Cerebellar nuclear complex (tissue), 1 donor: ENCODE measurements around the gene THBD.
A peak's percentile ranks its signal among the peaks of the same experiment; 100 is the strongest.

Source experiments
- DNase-seq, 2 experiments: peaks; one replicate each; lab custom pipeline; 2025; lab: John Stamatoyannopoulos, UW

Gene THBD

DNA sequence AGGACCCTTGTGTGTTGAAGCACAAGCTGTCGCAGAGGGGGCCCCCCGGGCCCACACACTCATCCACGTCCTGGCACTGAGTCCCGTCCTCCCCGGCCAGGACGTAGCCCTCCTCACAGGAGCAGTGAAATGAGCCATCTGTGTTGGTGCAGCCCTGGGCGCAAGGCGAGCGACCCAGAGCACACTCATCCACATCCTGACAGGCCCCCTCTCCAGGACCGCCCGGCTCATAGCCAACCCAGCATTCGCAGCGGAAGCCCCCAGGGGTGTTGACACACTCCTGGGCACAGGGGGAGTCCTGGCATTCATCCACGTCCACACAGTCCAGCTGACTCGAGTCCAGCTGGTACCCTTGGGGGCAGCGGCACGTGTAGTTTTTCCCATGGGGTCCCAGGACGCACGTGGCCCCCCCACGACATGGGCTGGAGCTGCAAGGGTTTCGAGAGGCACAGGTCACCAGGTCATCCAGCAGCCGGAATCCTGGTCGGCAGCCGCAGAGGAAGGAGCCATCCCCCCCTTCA lies 35.4 kb upstream of the THBD start:
- DNase-seq, result no peak

DNA sequence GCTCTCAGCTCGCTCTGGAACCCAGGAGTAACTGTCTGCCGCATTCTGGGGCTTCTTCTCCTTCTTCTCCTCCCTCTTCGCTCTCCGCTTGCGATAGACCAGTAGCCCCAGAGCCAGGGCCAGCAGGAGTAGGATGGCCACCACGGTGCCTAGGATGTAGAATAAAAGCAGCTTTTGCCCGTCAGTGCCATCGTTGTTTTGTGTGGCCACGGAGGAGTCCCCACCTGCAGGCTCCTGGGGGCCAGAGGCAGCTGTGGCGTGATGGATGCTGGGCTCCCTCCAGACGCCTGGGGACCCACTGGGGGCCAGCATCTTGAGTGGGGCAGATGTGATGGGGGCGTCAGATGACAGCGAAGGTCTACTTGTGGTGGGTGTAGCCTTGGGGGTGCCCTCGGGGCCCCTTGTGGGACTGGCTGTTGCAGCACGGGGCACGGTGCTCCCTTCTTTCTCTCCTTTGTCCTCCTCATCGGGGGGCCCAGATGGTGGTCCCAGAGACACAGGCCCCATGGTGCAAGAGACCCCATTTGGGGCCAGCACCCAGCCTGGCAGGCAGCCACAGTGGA lies 34.9 kb upstream of the THBD start:
- DNase-seq, result no peak

DNA sequence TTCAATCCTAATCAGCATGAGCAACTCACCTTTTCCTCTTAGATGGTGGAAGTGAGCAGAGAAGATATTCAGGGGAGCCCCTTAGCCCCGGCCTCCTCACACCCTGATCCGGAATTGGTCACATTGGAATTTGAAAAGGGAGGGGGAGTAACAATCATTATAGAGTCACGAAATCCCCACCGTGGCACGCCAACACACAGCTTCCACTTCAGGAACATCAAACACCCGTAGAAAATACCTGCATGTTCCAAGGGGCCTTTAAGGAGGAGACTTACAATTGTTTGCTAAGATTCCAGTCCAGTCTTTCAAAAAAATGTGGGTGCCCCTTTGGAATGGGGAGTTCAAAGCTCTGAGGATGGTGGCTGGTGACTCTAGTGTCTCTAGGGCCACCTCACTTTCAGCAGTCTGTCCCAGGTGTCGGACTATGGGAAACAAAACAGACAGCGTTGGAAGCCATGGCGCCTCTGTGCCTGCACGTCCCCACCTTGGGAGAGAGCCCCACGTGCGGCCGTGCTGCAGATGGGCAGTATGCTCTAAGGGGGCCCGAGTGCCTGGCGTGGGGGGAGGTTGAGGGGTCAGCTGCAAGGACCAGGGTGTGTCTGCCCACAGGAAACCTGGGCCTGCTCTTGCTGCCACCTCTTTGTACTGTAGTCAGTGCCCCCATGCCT lies 34.2 kb upstream of the THBD start:
- DNase-seq, result no peak

DNA sequence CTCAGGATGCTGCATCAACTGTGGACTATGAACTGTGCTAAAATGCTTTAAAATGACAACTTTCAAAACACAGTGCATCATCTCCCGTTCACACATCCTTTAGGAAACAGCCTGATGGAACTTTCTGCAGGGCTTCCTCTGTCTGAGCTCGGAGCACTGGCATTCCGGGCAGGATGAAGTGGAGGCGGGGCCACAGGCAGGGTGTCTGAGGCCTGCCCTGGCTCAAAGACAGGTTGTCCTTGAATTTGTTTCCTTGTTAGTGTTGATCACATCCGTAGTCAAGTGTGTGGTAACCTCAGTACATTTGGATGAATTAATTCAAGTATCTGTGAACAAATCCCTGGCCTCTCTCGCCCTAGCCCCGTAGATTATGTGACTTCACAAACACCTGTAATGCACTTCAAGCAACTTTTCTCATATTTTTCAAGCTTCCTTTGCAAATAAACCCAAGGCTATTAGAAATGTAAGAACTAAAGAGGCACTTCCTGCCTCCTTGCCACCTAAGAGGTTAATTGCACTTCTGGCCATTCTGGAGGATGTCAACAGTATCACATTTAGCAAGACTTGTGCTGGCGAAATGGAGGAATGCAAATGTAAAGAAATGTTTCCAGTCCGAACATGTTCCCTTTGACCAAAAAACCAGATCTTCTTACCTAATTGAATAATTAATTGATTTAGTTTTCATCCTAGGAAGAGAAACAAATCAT lies 33.5 kb upstream of the THBD start:
- no peak for DNase-seq

DNA sequence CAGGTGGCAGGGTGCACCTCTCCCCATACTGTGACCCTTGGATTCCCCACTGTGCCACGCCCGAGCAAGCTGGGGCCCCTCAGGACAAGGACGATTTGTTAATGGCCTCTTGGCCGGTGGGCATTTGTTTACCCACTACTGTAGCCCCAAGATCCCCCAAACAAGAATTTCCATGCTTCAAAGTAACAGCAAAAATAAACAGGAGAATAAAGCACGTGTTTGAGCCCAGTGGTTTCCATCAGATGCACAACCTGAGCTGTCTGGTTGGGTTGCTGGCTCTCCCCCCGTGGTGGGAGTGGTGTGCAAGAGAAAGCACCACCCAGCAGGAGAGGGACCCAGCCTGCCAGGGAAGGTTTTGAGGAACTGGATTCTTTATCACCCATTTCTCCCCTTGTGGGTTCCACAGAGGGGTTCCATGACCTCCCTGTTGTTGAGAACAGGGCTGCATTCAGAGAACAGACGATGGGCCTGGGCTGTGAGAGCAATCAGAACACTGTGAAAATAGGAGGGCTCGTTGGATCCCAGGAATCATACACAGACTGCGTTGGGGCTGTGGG lies 31.9 kb upstream of the THBD start:
- no peak for DNase-seq

DNA sequence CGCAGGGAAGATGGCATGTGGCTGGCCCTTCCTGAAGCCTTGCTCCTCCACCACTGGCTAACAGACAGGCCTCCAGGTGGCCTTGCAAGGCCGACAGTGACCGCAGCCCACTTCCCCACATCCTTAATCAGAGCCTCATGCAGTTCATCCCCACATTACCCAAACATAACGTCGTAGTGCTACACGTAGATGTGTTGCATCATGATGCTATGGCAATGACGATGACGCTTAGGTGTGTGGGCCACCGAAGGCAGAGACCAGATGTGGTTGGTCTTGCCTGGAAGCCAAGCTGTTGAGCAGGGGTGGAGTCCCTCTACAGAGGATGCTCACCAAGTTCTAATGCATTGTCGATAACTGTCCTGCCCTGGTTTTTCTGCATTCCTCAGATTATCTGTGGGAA lies 31.0 kb upstream of the THBD start:
- DNase-seq, result no peak

DNA sequence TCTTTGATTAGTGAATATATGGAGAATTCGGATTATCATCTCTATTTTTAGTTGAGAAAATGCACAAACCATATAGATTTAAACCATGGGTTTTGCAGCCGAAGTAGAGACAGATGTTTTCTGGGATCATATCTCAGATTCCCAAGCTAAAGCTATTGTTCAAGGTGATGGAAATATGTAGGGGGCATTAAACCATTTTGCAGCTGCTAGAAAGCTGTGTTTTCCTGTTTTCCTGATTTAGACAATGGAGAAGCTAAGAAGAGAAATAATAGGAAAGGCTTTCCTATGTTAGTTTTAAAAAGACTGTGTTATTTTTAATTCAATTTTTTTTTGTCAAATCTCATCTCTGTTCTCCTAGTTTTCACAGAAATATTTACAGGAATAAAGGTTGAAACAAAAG lies 30.5 kb upstream of the THBD start:
- no peak for DNase-seq

DNA sequence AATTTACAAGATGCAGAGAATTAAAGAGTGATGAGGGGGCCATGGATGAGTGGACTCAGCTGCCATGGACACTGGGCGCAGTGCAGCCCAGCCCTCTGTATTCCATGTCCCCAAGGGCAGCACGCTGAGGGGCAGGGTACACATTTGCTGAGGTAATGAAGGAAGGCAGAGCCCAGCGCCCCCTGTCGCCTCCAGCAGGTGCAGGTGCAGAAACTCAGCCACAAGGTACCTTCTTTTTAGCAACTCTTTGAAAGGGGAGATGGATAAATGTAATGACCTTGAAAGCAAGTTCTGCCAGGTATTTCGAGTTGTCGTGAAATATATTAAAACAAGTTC lies 29.5 kb upstream of the THBD start:
- DNase-seq, result no peak

DNA sequence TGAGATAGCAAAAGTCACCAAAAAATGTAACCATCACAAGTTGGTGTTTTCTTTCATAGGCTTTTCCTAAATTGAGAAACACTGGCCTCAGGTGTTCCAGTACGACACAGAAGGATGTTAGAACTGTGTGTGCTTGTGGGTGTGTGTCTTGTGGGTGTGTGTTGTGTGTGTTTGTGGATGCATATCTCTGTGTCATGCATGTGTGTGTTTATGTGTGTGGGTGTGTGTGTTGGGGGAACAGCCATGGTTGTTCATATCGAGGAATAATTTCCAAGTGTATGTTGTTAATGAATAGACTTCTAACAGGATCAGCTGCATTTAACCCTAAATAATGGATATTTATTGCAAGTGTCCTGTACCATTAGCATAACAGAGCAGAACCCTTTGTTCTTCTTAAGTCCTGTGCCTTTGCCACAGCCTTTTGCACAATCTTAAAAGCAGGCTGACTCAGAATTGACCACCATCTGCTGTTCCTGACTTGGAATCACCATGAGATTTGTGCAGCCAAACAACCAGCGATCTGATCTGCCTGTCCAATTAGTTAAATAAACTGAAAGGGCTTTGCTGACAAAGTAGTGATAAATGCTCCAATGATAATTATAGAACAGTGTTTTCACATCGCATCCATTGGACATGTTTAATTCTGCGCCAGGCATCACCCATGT lies 29.0 kb upstream of the THBD start:
- peak in 1 of 2 experiments; percentile 24 for DNase-seq

DNA sequence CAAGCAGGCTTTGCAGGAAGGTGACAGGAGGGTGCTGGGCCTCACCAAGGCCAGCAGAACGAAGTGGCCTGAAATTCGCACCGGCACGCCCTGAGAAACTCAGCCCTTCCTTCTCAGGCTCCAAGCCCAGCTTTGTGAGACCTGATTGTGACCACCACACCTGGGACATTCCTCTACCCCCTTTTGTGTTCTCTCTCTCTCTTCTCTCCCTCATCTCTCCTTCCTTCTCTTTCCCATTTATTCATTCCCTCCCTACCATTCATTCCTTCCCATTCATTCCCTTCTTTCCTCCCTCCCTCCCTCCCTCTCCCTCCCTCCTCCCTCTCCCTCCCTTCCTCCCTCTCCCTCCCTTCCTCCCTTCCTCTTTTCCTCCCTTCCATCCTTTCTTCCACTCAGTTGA lies 27.8 kb upstream of the THBD start:
- DNase-seq, result no peak

DNA sequence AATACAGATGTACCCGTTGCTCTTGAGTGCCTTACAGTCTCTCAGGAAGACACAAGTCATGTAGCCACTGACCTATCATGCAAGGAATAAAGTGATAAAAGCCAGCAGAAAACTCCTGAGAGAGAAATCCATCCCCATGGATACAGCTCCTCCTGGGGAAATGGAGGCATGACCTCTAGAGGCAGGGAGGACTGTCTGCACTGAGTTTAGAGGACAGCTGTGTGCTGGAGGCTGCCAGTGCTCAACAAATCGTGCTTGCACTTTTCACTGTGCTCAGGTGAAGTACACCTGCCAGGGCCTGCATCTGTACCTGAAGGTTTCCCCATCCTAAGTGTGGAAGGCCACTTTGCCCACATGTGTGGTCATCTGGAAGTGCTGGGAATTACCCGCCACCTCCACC lies 24.6 kb upstream of the THBD start:
- no peak for DNase-seq

DNA sequence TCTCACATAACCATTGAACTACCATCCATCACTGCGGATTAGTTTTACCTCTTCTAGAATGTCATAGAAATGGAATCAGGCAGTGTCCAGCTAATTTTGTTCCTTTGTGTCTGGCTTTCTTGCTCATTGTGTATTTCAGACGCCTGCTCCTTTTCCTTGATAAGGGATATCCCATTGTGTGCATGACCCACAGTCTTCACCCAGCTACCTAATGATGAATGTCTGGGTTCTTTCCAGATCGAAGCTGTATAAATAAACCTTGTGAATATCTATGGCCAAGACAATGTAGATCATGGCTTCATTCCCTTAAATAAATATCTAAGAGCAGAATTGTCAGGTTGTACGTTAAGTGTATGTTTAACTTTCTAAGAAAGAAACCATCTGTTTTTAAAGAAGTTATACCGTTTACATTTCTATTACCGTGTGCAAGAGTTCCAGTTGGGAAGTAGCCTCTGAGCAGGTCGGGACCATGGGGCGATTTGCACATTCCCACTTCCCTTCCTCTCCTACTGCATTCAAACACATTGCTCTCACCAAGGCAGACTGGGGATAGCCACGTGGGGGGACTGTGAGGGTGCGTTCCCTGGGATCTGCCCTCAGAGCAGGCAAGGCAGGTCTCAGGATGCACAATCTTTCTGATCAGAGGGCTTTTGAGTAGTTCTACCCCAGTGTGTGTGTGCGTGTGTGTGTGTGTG lies 23.6 kb upstream of the THBD start:
- DNase-seq, result no peak

DNA sequence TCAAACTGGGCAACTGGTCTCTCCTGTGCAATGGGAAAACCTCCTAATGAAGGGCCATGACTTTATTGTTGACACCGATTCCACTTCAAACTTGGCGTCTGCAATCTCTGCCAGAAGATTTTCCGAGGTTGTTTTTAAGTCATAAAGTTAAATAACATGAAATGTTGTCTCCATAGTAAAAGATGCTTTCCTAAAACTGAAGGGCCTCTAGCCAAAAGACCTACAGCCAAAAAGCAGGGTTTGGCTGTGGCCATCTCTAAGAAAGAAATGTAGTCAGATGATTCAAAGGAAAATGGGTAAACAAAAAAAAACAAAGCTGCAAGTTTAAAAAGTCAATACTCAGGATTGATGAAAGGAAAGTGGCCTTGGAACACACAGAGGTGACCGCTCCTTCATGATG lies 22.5 kb upstream of the THBD start:
- DNase-seq, result no peak

DNA sequence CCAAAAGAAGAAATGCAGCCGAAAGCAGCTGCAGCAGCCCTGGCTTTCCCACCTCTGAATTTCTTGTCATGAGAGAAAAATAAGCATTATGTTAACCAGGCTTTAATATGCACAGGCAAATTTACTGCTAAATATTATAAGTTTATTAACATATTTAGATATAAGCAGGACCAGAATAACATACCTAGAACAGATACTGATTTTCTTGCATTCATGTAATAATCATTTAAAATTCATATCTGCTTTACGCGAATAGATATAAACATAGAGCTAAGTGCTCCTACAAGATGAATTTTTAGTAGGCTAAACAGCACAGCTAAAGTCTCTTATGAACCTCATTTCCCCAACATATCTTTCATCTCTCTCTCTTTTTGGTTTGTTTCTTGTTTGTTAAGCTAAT lies 21.9 kb upstream of the THBD start:
- DNase-seq, result no peak

DNA sequence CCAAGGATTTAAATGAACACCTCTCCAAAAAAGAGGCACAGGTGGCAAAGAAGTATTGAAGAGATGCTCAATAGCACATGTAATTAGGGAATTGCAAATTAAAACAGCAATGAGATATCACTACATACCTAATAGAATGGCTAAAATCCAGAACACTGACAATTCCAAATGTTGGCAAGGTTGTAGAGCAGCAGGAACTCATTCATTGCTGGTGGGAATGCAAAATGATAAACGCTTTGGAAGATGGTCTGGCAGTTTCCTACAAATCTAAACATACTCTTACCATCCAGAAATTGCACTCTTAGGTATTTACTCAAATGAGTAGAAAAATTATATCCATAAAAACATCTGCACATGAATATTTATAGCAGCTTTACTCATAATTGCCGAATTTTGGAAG lies 19.6 kb upstream of the THBD start:
- DNase-seq, result no peak

DNA sequence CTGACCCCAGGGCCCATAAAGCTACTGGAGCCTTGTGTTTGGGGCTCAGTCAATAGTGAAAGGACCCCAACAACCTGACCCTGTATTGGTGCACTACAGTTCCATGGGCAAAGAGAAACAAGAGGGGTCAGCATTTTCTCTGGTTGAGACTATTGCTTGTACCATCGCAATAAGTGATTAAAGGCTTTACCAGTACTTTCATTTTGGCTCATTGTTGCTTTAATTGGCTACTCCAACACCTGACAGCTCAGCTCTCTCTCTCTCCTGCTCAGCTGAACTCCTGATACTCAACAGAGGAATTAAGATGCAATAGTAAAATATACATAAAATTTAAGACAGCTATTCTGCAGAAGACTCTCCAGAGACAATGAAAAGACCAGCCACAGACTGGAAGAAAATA lies 18.8 kb upstream of the THBD start:
- no peak for DNase-seq

DNA sequence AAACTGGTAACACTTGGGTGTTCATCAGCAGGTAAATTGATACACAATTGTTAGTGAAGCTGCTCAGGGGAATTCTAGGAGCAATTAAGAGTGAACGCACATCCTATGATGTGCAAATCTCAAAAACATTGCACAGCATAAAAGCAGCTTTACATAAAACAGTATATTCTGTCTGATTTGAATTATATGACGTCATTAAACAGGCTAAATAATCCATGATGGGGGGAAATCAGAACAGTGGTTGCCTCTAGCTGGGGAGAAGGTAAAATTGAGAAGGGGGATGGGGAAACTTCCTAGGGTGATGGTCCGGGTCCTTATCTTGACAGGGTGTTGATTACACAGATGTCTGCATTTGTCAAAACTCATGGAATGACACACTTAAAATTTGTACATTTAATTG lies 17.3 kb upstream of the THBD start:
- no peak for DNase-seq

DNA sequence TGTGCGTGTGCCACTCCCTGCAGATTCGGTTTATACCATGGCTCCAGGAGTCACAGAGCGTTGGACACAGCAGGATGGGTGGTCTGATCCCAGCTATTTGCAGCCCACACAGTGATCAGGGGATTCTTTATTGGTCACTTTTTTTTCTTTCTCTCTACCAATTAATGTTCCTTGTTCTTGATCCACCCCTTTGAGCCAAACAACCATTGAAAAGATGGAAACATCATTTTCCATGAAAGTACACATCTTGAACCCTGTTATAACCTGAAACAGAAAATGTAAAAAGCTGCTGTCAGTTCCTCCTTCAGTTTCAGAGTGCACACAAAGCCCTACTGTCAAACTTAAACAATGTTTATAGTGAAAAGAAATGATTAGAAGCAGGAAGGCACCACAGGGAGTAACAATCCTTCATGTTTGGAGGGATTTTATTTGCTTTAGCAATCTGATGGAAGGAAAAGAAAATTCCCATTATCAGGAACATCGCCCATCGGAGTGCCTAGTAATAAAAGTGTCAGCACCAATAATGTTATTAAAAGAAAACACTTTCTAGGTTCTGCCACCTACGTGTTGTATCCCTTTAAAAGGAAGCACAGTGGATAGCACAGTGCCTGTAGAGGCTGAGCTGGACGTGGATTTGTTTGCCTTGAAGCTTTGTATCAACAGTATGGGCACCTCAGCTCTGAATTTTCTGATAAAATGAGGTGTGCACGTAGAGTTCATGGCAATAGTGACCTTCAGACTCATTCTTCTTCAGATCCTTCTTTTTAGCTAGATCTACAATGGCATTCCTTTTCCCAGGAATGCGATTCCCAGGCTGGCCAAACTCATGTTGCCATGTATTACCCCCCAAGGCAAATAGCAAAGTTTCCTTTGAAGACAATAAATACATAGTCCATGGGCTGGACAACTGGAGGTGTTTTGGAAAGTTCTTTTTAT lies 16.1 kb upstream of the THBD start:
- DNase-seq, result no peak

DNA sequence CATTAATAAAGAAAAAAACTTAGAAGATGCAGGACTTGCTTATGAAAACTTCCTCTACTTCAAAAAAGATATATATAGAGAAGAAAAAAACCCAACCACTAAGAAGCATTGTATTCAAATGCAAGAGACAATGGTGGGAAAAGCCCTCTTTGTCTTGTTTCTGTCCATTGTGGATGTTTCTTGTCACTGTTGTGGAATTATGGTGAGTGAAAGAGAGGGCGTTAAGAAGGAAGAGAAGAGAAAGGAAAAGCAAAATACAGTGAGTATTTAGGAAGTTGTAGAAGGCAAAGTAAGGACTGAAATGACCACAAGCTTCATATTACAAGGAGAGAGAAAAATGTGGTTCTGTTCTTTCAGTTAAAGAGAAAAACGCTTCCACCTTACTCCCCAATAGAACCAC lies 14.1 kb upstream of the THBD start:
- DNase-seq, result no peak

DNA sequence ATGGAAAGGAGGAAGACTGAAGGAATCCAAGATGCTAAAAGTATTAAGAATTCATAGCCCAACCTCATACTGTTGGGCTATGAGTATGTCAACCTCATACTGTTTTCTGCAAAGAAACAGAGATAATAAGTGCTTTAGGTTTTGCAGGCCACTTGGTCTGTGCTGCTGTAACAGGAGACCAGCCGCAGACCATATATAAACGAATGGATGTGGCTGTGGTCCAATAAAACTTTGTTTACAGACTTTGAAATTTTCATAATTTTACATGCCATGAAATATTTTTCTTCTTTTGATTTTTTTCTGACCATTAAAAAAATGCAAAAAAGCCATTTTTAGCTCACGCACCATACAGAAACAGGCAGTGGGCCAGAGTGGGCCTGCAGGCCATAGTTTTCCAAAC lies 13.7 kb upstream of the THBD start:
- DNase-seq, result no peak

DNA sequence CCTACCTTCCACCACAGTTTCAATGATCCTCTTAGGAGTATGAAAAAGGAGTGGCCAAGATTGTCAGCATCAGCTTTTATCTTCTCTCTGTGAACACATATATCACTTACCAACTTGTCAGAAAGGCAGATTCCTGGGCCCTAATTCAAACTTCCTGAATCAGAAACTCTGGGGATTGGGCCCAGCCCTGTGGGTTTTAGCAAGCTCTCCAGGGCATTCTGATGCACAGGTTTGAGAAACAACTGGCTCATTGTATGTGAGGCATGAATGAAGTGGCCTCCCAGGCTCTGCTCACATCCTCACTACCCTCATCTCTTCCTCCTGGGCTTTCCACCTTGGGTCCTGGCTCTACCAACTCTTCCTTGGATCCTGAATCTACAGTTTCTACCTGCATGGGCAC lies 13.2 kb upstream of the THBD start:
- DNase-seq, result no peak
